Neural cell (in vitro differentiated cells): ENCODE measurements around the gene ZDHHC14.

Source experiments
- EZH2 ChIP-seq: fragments of 200-600, 300-800 bp; shearing (Covaris generic), sonication (generic); IDR thresholded peaks from 2 replicates; pipeline ENCODE4 v1.6.1; 2014; ENCODE audit warnings: antibody characterized with exemption, low read length, borderline replicate concordance, mild to moderate bottlenecking; ENCODE audit not compliant: insufficient read depth, poor library complexity, severe bottlenecking
- TF ChIP-seq, protein P1 (sequence below): fragments of 450-650 bp; IDR thresholded peaks from 2 replicates; pipeline ENCODE4 v1.5.1; 2014; ENCODE audit warnings: antibody characterized with exemption, mild to moderate bottlenecking, moderate library complexity; ENCODE audit not compliant: poor library complexity, severe bottlenecking
- TF ChIP-seq, protein P2 (sequence below): IDR thresholded peaks from 2 replicates; pipeline ENCODE4 v1.6.1; 2012; ENCODE audit warnings: borderline replicate concordance

DNA sequence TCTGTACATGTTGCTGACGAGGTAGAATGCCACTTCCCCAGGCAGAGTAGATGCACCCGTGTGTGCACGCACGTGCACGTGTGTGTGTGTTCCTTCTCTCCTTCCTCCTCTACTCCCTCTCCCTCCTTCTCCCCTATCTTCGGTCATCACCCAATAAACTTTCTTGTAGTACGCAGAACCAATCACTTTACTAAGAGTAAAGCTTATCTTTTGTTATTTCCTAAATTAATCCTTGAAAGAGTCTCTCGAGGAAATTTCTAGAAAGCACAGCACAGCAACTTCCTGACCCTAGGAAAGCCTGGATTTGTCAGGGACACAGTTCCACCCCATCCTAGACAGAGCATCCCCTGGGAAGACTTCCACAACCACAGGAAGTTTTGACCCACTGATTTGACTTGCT is 166.1 kb downstream of the ZDHHC14 start:
- TF ChIP-seq, protein P1, sequence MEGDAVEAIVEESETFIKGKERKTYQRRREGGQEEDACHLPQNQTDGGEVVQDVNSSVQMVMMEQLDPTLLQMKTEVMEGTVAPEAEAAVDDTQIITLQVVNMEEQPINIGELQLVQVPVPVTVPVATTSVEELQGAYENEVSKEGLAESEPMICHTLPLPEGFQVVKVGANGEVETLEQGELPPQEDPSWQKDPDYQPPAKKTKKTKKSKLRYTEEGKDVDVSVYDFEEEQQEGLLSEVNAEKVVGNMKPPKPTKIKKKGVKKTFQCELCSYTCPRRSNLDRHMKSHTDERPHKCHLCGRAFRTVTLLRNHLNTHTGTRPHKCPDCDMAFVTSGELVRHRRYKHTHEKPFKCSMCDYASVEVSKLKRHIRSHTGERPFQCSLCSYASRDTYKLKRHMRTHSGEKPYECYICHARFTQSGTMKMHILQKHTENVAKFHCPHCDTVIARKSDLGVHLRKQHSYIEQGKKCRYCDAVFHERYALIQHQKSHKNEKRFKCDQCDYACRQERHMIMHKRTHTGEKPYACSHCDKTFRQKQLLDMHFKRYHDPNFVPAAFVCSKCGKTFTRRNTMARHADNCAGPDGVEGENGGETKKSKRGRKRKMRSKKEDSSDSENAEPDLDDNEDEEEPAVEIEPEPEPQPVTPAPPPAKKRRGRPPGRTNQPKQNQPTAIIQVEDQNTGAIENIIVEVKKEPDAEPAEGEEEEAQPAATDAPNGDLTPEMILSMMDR = no peak
- no peak for TF ChIP-seq EZH2
- TF ChIP-seq, protein P2, sequence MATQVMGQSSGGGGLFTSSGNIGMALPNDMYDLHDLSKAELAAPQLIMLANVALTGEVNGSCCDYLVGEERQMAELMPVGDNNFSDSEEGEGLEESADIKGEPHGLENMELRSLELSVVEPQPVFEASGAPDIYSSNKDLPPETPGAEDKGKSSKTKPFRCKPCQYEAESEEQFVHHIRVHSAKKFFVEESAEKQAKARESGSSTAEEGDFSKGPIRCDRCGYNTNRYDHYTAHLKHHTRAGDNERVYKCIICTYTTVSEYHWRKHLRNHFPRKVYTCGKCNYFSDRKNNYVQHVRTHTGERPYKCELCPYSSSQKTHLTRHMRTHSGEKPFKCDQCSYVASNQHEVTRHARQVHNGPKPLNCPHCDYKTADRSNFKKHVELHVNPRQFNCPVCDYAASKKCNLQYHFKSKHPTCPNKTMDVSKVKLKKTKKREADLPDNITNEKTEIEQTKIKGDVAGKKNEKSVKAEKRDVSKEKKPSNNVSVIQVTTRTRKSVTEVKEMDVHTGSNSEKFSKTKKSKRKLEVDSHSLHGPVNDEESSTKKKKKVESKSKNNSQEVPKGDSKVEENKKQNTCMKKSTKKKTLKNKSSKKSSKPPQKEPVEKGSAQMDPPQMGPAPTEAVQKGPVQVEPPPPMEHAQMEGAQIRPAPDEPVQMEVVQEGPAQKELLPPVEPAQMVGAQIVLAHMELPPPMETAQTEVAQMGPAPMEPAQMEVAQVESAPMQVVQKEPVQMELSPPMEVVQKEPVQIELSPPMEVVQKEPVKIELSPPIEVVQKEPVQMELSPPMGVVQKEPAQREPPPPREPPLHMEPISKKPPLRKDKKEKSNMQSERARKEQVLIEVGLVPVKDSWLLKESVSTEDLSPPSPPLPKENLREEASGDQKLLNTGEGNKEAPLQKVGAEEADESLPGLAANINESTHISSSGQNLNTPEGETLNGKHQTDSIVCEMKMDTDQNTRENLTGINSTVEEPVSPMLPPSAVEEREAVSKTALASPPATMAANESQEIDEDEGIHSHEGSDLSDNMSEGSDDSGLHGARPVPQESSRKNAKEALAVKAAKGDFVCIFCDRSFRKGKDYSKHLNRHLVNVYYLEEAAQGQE = no peak
